Esophagus squamous epithelium (tissue), 4 donors: Measurements from ENCODE around the gene ZSWIM6.

Experiments
- POLR2A ChIP-seq, 4 donors: fragments of 450-650 bp; IDR thresholded peaks; one replicate each; pipeline ENCODE4 v1.6.1; 2017; ENCODE audit warnings: antibody characterized with exemption in 4 of 4, mild to moderate bottlenecking in 4 of 4, moderate library complexity in 3 of 4
- TF ChIP-seq, protein P1 (sequence below), 6 experiments: fragments of 450-650 bp in 4 of 6; fragments of 200-600 bp in 2 of 6; sonication (generic) in 2 of 6; IDR thresholded peaks; one replicate each; pipeline ENCODE4 v1.5.1; 2016 to 2019; ENCODE audit warnings: antibody characterized with exemption in 6 of 6, mild to moderate bottlenecking in 4 of 6, moderate library complexity in 4 of 6

DNA sequence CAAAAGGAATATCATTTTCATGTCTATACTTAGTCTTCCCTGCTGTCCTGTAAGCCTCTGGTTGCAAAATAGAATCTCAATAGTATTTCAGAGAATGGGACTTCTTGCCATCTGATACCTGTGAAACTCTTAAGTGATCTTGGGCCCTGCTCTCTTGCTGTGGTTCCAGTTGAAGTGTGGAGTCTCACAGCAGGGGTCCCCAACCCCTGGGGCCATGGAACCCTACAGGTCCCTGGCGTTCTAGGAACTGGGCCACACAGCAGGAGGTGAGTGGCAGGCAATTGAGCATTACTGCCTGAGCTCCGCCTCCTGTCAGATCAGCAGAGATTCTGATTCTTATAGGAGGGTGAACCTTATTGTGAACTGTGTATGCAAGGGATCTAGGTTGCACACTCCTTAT is 65.9 kb downstream of the ZSWIM6 start:
- TF ChIP-seq, protein P1, sequence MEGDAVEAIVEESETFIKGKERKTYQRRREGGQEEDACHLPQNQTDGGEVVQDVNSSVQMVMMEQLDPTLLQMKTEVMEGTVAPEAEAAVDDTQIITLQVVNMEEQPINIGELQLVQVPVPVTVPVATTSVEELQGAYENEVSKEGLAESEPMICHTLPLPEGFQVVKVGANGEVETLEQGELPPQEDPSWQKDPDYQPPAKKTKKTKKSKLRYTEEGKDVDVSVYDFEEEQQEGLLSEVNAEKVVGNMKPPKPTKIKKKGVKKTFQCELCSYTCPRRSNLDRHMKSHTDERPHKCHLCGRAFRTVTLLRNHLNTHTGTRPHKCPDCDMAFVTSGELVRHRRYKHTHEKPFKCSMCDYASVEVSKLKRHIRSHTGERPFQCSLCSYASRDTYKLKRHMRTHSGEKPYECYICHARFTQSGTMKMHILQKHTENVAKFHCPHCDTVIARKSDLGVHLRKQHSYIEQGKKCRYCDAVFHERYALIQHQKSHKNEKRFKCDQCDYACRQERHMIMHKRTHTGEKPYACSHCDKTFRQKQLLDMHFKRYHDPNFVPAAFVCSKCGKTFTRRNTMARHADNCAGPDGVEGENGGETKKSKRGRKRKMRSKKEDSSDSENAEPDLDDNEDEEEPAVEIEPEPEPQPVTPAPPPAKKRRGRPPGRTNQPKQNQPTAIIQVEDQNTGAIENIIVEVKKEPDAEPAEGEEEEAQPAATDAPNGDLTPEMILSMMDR (IDR thresholded peaks at IDR 0.05) = no peak
- no peak for TF ChIP-seq POLR2A (IDR thresholded peaks at IDR 0.05)
